T-helper 2 cell treated with Interferon-gamma antibody and Interleukin-4, amounts not matched to agents 100 ng/mL and 5 ng/mL, for 36 hours (primary cell): ENCODE data around the gene FLACC1. TPM values are rescaled to one million over a fixed set of nuclear protein-coding genes. Genes with fewer than 3 reads are reported as not detected.

Source experiments
- intact Hi-C: fragments of 100-400 bp; cut with micrococcal nuclease; formaldehyde crosslinking; loops from one replicate; pipeline ENCODE4 v1.15.1; 2023
- total RNA-seq: library from RNA; stranded (reverse); gene quantifications from 2 replicates; pipeline ENCODE4 v1.2.3, GENCODE V29; 2022

FLACC1 gene
- total RNA-seq, 1 donor from 2014 or later: 1.3 TPM

- intact Hi-C loops: no loop called here
Measured at GRCh38 chr2:201279079-201279478, 78.1 kb downstream of the FLACC1 start.

GRCh38 chr2:201276511-201276910, 80.6 kb downstream of the FLACC1 start:
- intact Hi-C loops: no loop called here

- intact Hi-C loops: no loop called here
Measured at GRCh38 chr2:201275990-201276389, 81.2 kb downstream of the FLACC1 start.

- intact Hi-C loops: no loop called here
Measured at GRCh38 chr2:201275069-201275468, 82.1 kb downstream of the FLACC1 start.

- intact Hi-C loops: loop anchor here (1.0 to 2.0 kb wide), 2 partner anchors 15 to 37 kb away; no protein-coding TSS in a partner anchor
Measured at GRCh38 chr2:201273330-201273983, 83.7 kb downstream of the FLACC1 start.

- intact Hi-C loops: loop anchor here (2.0 kb wide), 1 partner anchor 13 kb away; no protein-coding TSS in a partner anchor
Measured at GRCh38 chr2:201271917-201272316, 85.2 kb downstream of the FLACC1 start.

- intact Hi-C loops: no loop called here
Measured at GRCh38 chr2:201270293-201271001, 86.7 kb downstream of the FLACC1 start.

GRCh38 chr2:201269764-201270163, 87.4 kb downstream of the FLACC1 start:
- intact Hi-C loops: no loop called here

GRCh38 chr2:201267278-201268030, 89.7 kb downstream of the FLACC1 start:
- intact Hi-C loops: no loop called here

GRCh38 chr2:201266629-201267028, 90.5 kb downstream of the FLACC1 start:
- intact Hi-C loops: no loop called here

- intact Hi-C loops: loop anchor here (5.0 kb wide), 2 partner anchors 768 to 1113 kb away; partner anchors contain the start of genes BMPR2 and FZD7
Measured at GRCh38 chr2:201264472-201265173, 92.5 kb downstream of the FLACC1 start.

GRCh38 chr2:201263779-201264178, 93.4 kb downstream of the FLACC1 start:
- intact Hi-C loops: loop anchor here (5.0 kb wide), 2 partner anchors 769 to 1114 kb away; partner anchors contain the start of genes BMPR2 and FZD7

- intact Hi-C loops: loop anchor here (5.0 kb wide), 2 partner anchors 770 to 1115 kb away; partner anchors contain the start of genes BMPR2 and FZD7
Measured at GRCh38 chr2:201262718-201263117, 94.4 kb downstream of the FLACC1 start.

GRCh38 chr2:201261906-201262305, 95.2 kb downstream of the FLACC1 start:
- intact Hi-C loops: loop anchor here (2.0 to 5.0 kb wide), 3 partner anchors 67 to 1115 kb away; partner anchors contain the start of genes BMPR2 and FZD7

GRCh38 chr2:201261471-201261870, 95.7 kb downstream of the FLACC1 start:
- intact Hi-C loops: loop anchor here (2.0 to 5.0 kb wide), 3 partner anchors 67 to 1116 kb away; partner anchors contain the start of genes BMPR2 and FZD7

- intact Hi-C loops: loop anchor here (1.0 to 5.0 kb wide), 4 partner anchors 8 to 1117 kb away; partner anchors contain the start of genes BMPR2 and FZD7
Measured at GRCh38 chr2:201260302-201260800, 96.8 kb downstream of the FLACC1 start, which contains the start of gene CASP8. Gene CASP8 (plus strand): TSS chr2:201260536. CDS start chr2:201266487, 5,951 bp downstream.

- intact Hi-C loops: loop anchor here (1.0 to 5.0 kb wide), 12 partner anchors 14 to 522 kb away; partner anchors contain the start of genes ALS2, BZW1, CASP10 and NIF3L1
Measured at GRCh38 chr2:201258666-201259615, 98.2 kb downstream of the FLACC1 start.

GRCh38 chr2:201257956-201258665, 99.0 kb downstream of the FLACC1 start:
- intact Hi-C loops: loop anchor here (1.0 to 5.0 kb wide), 12 partner anchors 15 to 523 kb away; partner anchors contain the start of genes ALS2, BZW1, CASP10 and NIF3L1
